Keratinocyte (primary cell): ENCODE measurements around the gene LHFPL4.

Source experiments
- EZH2 ChIP-seq: IDR thresholded peaks from one replicate; pipeline ENCODE4 v1.6.1; 2012; ENCODE audit warnings: inconsistent platforms, mild to moderate bottlenecking, low read length, moderate library complexity
- TF ChIP-seq, protein P1 (sequence below), 3 experiments: IDR thresholded peaks in 1 of 3; conservative IDR thresholded peaks in 1 of 3; optimal IDR thresholded peaks in 1 of 3; 2 replicates in 2 of 3; 3 replicates in 1 of 3; pipeline versions ENCODE3 to v1.5.1; 2011; ENCODE audit warnings: low read length in 3 of 3, mild to moderate bottlenecking in 3 of 3, moderate library complexity in 2 of 3, control low read depth in 1 of 3, inconsistent platforms in 1 of 3; ENCODE audit not compliant: insufficient read depth in 2 of 3; ENCODE audit errors: extremely low read depth in 1 of 3

- TF ChIP-seq, protein P1, sequence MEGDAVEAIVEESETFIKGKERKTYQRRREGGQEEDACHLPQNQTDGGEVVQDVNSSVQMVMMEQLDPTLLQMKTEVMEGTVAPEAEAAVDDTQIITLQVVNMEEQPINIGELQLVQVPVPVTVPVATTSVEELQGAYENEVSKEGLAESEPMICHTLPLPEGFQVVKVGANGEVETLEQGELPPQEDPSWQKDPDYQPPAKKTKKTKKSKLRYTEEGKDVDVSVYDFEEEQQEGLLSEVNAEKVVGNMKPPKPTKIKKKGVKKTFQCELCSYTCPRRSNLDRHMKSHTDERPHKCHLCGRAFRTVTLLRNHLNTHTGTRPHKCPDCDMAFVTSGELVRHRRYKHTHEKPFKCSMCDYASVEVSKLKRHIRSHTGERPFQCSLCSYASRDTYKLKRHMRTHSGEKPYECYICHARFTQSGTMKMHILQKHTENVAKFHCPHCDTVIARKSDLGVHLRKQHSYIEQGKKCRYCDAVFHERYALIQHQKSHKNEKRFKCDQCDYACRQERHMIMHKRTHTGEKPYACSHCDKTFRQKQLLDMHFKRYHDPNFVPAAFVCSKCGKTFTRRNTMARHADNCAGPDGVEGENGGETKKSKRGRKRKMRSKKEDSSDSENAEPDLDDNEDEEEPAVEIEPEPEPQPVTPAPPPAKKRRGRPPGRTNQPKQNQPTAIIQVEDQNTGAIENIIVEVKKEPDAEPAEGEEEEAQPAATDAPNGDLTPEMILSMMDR (optimal IDR thresholded peaks at IDR 0.05 in 1 of 3, IDR thresholded peaks at IDR 0.05 in 1 of 3, conservative IDR thresholded peaks at IDR 0.05 in 1 of 3; ENCODE audit: extremely low read depth in 1 of 3, insufficient read depth in 2 of 3, low read length in 3 of 3), result no peak
- no peak for TF ChIP-seq EZH2
Measured at GRCh38 chr3:9512456-9513045, 41.1 kb downstream of the LHFPL4 start.
